OCI-LY7 (cell line): ENCODE results near the gene POLR1A. TPM values are rescaled to one million over a fixed set of nuclear protein-coding genes. Genes with fewer than 3 reads are reported as not detected.

ENCODE experiments used
- BruUV-seq: library from RNA; stranded (reverse); fragments of 400-500 nt; replicated peaks from 2 replicates; lab custom pipeline; 2021; lab: Mats Ljungman, UMichigan
- CTCF ChIA-PET: fragments of 300-600 bp; sonication (Branson Sonifier 250); formaldehyde crosslinking; loops from one replicate; lab custom pipeline; 2022; ENCODE audit warnings: antibody characterized with exemption; ENCODE audit not compliant: unreplicated experiment; lab: Charles Lee
- POLR2A ChIA-PET: fragments of 300-600 bp; sonication (Branson Sonifier 250); formaldehyde crosslinking; loops from one replicate; lab custom pipeline; 2022; ENCODE audit warnings: antibody characterized with exemption; lab: Charles Lee
- DNase-seq: peaks from one replicate; pipeline ENCODE4 v3.0.0-alpha.2; 2015; ENCODE audit warnings: low spot score
- H2AFZ ChIP-seq: fragments of 200-600 bp; sonication (generic), shearing (Covaris generic); 2 replicates; pipeline ENCODE4 v1.6.1; 2014; ENCODE audit warnings: mild to moderate bottlenecking, antibody characterized with exemption, low read length, moderate library complexity
- H3K27ac ChIP-seq: fragments of 200-600 bp; sonication (generic); 2 replicates; pipeline ENCODE4 v1.5.1; 2014; ENCODE audit warnings: mixed run types, low read depth, mild to moderate bottlenecking, moderate library complexity, low read length, inconsistent platforms; ENCODE audit not compliant: poor library complexity, severe bottlenecking
- H3K36me3 ChIP-seq: fragments of 200-600 bp; sonication (generic); 2 replicates; pipeline ENCODE4 v1.6.1; 2014; ENCODE audit warnings: mild to moderate bottlenecking, antibody characterized with exemption, low read length, moderate library complexity, mixed read lengths; ENCODE audit not compliant: insufficient read depth
- H3K4me1 ChIP-seq: fragments of 200-600 bp; sonication (generic); 2 replicates; pipeline ENCODE4 v1.5.1; 2014; ENCODE audit warnings: mild to moderate bottlenecking, low read length; ENCODE audit not compliant: insufficient read depth, poor library complexity, severe bottlenecking
- H3K4me2 ChIP-seq: fragments of 200-600 bp; sonication (generic); 2 replicates; pipeline ENCODE4 v1.6.1; 2014; ENCODE audit warnings: mild to moderate bottlenecking, low read length
- H3K4me3 ChIP-seq: fragments of 200-600 bp; sonication (generic); 2 replicates; pipeline ENCODE4 v1.5.1; 2014; ENCODE audit warnings: mild to moderate bottlenecking, low read depth, low read length; ENCODE audit not compliant: poor library complexity, severe bottlenecking
- H3K79me2 ChIP-seq: fragments of 200-600 bp; sonication (generic); 2 replicates; pipeline ENCODE4 v1.6.1; 2016; ENCODE audit warnings: low read depth, mild to moderate bottlenecking, low read length, moderate library complexity, mixed read lengths; ENCODE audit not compliant: insufficient read depth
- H3K9me2 ChIP-seq: fragments of 200-600 bp; sonication (generic); 2 replicates; pipeline ENCODE4 v1.6.1; 2016; ENCODE audit warnings: mild to moderate bottlenecking, low read length, mixed read lengths; ENCODE audit not compliant: insufficient read depth
- H3K9me3 ChIP-seq: fragments of 200-600 bp; sonication (generic); 2 replicates; pipeline ENCODE4 v1.6.1; 2014; ENCODE audit warnings: mild to moderate bottlenecking, mixed run types, low read length, mixed read lengths
- H4K20me1 ChIP-seq: fragments of 200-600 bp; sonication (generic); 2 replicates; pipeline ENCODE4 v1.6.1; 2014; ENCODE audit warnings: mild to moderate bottlenecking, antibody characterized with exemption, low read length, moderate library complexity, mixed read lengths; ENCODE audit not compliant: insufficient read depth
- CTCF ChIP-seq: fragments of 200-600 bp; sonication (generic); conservative IDR thresholded peaks from 2 replicates; pipeline ENCODE4 v1.5.1; 2014; ENCODE audit warnings: mild to moderate bottlenecking, antibody characterized with exemption, low read length, moderate library complexity, mixed read lengths
- EZH2phosphoT487 ChIP-seq: fragments of 200-600 bp; sonication (generic); IDR thresholded peaks from 2 replicates; pipeline ENCODE4 v1.6.1; 2018; ENCODE audit warnings: low read depth, borderline replicate concordance, mild to moderate bottlenecking, mixed run types, antibody characterized with exemption, low read length, moderate library complexity, mixed read lengths
- intact Hi-C: fragments of 100-400 bp; cut with micrococcal nuclease; formaldehyde crosslinking; loops from one replicate; pipeline ENCODE4 v1.10.0; 2022; ENCODE audit not compliant: unreplicated experiment
- total RNA-seq, 2 experiments: library from RNA; depleted of rRNA in 1 of 2; stranded (reverse); fragments of >200 nt in 1 of 2; shearing (Covaris generic) in 1 of 2; gene quantifications; 2 replicates each; pipeline ENCODE4 v1.2.3, GENCODE V29; 2014 to 2022

POLR1A gene
- total RNA-seq, 2 experiments from 2014 or later = 17.5 to 53.3 TPM

DNA sequence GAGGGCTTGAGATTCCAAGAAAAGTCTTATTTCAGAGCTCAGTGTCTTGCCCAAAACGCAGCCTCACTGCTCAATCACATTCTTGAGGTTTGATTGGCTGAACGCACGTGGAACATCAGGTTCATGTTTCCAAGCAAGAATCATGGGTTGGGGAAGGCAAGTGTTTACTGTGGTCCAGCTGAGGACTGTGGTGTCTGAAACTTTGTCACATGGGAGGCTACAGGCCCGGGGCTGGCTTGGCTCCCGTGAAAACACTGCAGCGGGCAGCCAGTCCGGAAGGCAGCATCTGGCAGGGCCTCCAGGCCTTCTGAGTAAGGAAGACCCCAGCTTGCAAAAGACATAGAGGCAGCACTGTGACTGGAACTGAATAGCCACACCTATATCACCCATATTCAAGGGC lies 84.7 kb downstream of the POLR1A start:
- H3K36me3 ChIP-seq = peaks cover 23% of the 10 kb centered on the region
- peaks cover 7% of the 10 kb centered on the region for H3K4me1 ChIP-seq
- intact Hi-C loops = no loop called here
- no peaks in the 10 kb centered on the region for H4K20me1 ChIP-seq
- H2AFZ ChIP-seq = no peak overlapping the region
- H3K4me3 ChIP-seq = no peak overlapping the region
- BruUV-seq = no TSS peak
- no peaks in the 10 kb centered on the region for H3K9me2 ChIP-seq
- CTCF ChIA-PET = interaction anchor here (0.6 kb wide), 1 partner anchor 45 kb away, joined by 3 read pairs; no protein-coding TSS in a partner anchor
- no peak overlapping the region for H3K4me2 ChIP-seq
- H3K27ac ChIP-seq = no peak overlapping the region
- H3K79me2 ChIP-seq = no peaks in the 10 kb centered on the region
- no peaks in the 10 kb centered on the region for H3K9me3 ChIP-seq
- POLR2A ChIA-PET = no interaction called here
- no peak for DNase-seq
- TF ChIP-seq CTCF = no peak
- no peak for TF ChIP-seq EZH2phosphoT487

DNA sequence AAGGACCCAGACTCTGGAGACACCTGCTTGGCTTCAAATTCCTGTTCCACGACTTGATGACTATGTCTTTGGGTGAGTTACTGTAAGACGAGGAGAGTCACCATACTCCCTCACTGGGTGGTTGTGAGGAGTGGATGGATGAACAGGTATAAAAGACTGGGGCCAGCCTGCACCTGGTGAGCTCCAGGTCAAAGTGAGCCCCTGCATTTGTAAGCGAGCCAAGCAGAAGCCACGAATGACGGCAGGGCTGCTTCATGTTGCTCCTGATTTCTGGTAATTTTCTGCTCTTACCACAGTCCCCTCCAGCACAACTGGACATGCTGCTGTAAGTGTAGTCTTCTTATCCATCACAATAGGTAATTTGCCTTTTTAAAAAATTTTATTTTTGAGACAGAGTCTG lies 86.6 kb downstream of the POLR1A start:
- intact Hi-C loops = no loop called here
- POLR2A ChIA-PET = no interaction called here
- no peaks in the 10 kb centered on the region for H4K20me1 ChIP-seq
- H3K4me2 ChIP-seq = no peak overlapping the region
- H3K4me3 ChIP-seq = no peak overlapping the region
- no peak overlapping the region for H2AFZ ChIP-seq
- no peaks in the 10 kb centered on the region for H3K9me2 ChIP-seq
- no peak for DNase-seq
- no peak overlapping the region for H3K27ac ChIP-seq
- peaks cover 7% of the 10 kb centered on the region; the same call in 1 of the 2 replicates for H3K9me3 ChIP-seq
- BruUV-seq = no TSS peak
- TF ChIP-seq EZH2phosphoT487 (no peak), CTCF (no peak)
- H3K4me1 ChIP-seq = peaks cover 7% of the 10 kb centered on the region
- H3K36me3 ChIP-seq = peaks cover 5% of the 10 kb centered on the region
- CTCF ChIA-PET = no interaction called here
- no peaks in the 10 kb centered on the region for H3K79me2 ChIP-seq
